NCI-H2107 treated with DMSO at 0.1 percent for 48 hours (cell line): Measurements from ENCODE around the gene MAPK8.

Experiments used
- DNase-seq: peaks from one replicate; lab custom pipeline; 2025; ENCODE audit not compliant: unreplicated experiment; lab: John Stamatoyannopoulos, UW

Gene MAPK8

DNA sequence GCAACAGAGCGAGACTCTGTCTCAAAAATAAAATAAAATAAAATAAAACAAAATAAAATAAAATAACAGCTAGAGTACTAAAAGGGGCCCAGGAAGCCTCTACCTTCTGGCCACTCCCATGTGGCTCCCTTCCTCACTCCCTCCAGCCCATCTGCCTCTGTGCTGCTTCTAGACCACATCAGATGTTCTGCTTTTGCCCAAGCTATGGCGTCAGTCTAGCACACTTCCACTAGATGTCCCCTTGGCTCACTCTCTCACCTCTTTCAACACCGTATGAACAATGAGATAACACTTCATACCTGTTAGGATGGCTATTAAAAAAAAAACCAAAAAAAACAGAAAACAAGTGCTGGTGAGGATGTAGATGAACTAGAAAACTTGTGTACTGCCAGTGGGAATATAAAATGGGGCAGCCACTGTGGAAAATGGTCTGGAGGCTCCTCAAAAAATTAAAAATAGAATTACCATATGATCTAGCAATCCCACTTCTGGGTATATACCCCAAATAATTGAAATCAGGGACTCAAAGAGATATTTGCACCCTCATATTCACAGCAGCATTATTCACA, 166.1 kb downstream of the MAPK8 start:
- no peak for DNase-seq

GRCh38 chr10:48473704-48474103, 167.2 kb downstream of the MAPK8 start:
- DNase-seq = no peak

GRCh38 chr10:48474765-48475365, 168.4 kb downstream of the MAPK8 start:
- no peak for DNase-seq

DNA sequence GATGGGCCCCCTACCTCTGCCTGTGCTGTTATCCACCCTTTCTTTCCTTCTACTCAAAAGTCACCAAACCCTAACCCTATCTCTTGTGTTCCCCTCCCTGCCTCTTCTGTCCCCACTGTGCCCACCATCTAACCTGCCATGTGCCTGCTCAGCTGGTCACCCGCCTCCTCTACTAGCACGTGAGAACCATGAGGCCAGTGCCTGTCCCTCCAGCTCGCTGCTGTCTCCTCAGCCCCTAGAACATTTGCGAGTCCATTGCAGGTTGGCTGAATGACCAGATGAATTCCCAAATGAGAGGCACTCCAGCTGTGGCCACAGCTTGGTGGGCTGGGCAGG, 169.4 kb downstream of the MAPK8 start:
- no peak for DNase-seq

DNA sequence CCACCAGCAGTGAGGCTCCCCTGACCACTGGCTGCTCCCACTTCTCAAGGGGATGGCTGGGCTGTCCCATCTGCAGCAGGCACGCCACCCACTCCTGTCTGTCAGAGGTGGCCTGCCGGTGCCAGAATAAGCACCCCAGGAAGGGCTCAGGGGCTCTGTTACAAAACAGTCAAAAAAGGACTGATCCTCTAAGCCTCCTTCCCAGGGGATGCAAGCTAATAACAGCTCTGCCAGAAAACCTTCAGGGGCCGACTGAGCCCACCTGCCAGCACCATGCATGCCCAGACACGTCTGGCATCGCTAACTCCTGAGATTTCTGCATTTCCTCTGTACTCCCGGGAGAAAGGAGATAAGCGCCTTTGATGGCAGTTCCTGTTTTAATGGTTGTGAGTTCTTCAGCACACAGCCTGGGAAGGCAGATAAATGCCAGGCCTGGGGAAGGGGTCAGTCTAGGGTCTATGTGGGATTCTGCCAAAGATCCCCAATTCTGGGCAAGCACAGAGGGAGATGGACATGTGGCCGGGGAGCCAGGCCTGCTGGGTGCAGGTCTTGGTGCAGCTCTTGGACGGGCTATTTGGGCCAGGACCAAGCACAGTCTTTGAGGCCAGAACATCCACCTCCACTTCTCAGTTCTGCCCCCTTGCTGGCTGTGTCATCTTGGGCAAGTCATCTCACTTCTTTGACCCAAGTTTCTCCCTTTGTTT, 170.0 kb downstream of the MAPK8 start:
- no peak for DNase-seq

DNA sequence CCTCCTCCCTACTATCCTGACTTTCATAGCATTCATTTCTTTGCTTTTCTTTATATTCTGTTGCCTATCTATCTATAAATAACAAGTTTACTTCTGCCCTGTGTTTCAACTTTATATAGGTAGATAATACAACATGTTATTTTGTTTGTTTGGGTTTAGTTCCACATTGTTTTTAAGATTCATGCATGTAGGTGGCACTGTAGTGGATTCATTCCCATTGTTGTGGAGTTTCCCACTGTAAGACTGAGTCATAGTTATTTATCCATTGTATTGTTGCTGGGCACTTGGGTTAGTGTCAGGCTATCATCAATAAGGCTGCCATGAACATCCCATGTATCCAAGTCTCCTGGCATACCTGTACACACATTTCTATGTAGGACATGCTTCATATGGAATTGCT, 170.7 kb downstream of the MAPK8 start:
- DNase-seq = no peak

- DNase-seq = no peak
Measured at GRCh38 chr10:48477616-48478015, 171.1 kb downstream of the MAPK8 start.

GRCh38 chr10:48478469-48478868, 172.0 kb downstream of the MAPK8 start:
- DNase-seq = no peak

GRCh38 chr10:48478980-48479811, 172.7 kb downstream of the MAPK8 start:
- no peak for DNase-seq

DNA sequence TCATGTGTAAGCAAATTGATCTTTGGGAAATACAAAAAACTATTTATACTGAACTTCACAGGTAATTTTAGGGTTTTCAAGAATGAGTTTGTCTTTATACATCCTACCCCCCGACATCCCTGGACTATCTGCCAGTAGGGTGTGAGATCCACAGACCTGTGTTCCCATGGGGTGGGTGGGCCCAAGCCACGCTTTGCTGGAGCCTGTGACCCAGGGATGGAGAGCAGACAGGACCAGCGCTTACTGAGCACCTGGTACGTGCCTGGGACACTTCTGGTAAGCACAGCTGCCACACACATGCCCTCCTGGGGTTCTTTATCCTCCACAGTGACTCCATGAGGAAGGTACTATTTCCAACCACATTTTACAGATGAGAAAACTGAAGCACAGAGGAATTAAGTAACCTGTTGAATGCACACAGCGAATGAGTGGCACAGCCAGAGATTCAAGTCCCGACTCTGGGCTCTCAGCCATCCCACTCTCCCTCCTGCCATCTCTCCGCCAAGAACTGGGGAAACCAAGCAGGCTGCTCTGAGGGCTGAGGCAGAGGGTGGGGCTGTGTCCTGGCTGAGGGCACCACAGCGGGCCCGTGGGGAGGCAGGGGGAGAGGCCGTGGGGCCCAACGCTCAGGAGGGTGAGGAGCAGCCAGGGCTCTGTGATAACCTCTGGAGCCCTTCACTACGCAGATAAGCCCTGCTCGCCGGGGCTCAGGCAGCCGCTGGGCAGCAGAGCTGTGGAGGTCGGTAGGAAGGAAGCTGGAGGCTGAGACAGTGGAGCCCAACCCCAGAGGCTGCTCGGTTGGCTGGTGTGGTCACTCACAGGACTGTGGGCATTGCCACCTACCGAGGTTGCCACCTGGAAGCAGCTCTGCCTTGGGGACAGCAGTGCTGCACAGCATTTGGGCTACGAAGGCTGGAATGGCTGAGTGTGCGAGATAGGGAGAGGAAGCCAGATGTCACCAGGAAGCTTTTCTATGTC, 174.2 kb downstream of the MAPK8 start:
- DNase-seq = no peak

GRCh38 chr10:48481385-48481784, 174.9 kb downstream of the MAPK8 start:
- no peak for DNase-seq

GRCh38 chr10:48482207-48482606, 175.7 kb downstream of the MAPK8 start:
- DNase-seq = no peak

GRCh38 chr10:48484911-48485310, 178.4 kb downstream of the MAPK8 start:
- DNase-seq = no peak

- no peak for DNase-seq
Measured at GRCh38 chr10:48485711-48486110, 179.2 kb downstream of the MAPK8 start.

DNA sequence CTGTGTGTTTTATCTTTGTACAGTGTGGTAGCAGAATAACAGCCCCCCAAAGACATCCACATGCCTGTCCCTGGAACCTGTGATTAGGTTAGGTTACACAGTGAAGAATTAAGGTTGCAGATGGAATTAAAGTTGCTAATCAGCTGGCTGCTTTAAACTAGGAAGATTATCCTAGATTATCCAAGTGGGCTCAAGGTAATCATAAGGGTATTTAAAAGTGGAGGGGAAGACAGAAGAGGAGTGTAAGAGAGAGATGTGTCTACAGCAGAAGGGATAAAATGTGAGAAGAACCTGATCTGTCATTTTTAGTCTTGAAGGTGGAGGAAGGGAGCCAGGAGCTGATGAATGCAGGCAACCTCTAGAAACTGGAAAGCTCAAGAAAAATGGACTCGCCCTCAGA, 180.8 kb downstream of the MAPK8 start:
- DNase-seq = no peak
